HepG2 (cell line): ENCODE measurements around the gene PSMD2. TPM values are rescaled to one million over a fixed set of nuclear protein-coding genes. Genes with fewer than 3 reads are reported as not detected.
A peak's percentile ranks its signal among the peaks of the same experiment; 100 is the strongest.

ENCODE experiments used
- ATAC-seq: fragments of 200-7000 bp; cut with Tn5 transposase; 3 replicates; pipeline ENCODE4 v1.9.1; 2020; ENCODE audit warnings: mild to moderate bottlenecking, moderate library complexity
- BruUV-seq: library from RNA; stranded (reverse); fragments of 400-500 nt; replicated peaks from 2 replicates; lab custom pipeline; 2021; lab: Mats Ljungman, UMichigan
- CTCF ChIA-PET: fragments of 300-600 bp; formaldehyde crosslinking; extraction: SDS; loops from one replicate; lab custom pipeline; 2021; ENCODE audit warnings: low total read pairs, inconsistent platforms, low intra/inter-chr PET ratio; lab: Yijun Ruan, JAX
- POLR2A ChIA-PET: fragments of 350-600 bp; sonication (Branson Sonifier 250); formaldehyde crosslinking; loops from one replicate; lab custom pipeline; 2020; ENCODE audit warnings: antibody characterized with exemption, inconsistent platforms; lab: Yijun Ruan, JAX
- DNase-seq: peaks from one replicate; pipeline ENCODE4 v3.0.0-alpha.2; 2015; ENCODE audit warnings: low spot score
- FAIRE-seq: peaks from 3 replicates; lab custom pipeline; 2011; peaks lifted over from hg19 to GRCh38; lab: Jason Lieb, UNC
- H2AFZ ChIP-seq: one replicate; pipeline ENCODE4 v1.6.1; 2011; ENCODE audit warnings: low read length, inconsistent platforms
- H3K27ac ChIP-seq: fragments of 300-600 bp; 3 replicates; pipeline ENCODE4 v1.8.0; 2011; ENCODE audit warnings: mixed run types, mild to moderate bottlenecking, mixed read lengths, low read length, inconsistent platforms; ENCODE audit not compliant: insufficient read depth; ENCODE audit errors: extremely low read length
- H3K27me3 ChIP-seq, 2 experiments: fragments of 200-600 bp in 1 of 2; 2 replicates in 1 of 2; 3 replicates in 1 of 2; pipeline versions ENCODE4 v1.6.0 to v1.8.0; 2011; ENCODE audit warnings: low read length in 2 of 2, mild to moderate bottlenecking in 2 of 2, moderate library complexity in 2 of 2, inconsistent platforms in 1 of 2; ENCODE audit not compliant: insufficient read depth in 2 of 2, control insufficient read depth in 1 of 2
- H3K36me3 ChIP-seq, 2 experiments: fragments of 200-600 bp in 1 of 2; replicated peaks in 1 of 2; 2 replicates in 1 of 2; 3 replicates in 1 of 2; pipeline versions ENCODE4 v1.5.1 to v1.8.0; 2011; ENCODE audit warnings: low read length in 2 of 2, inconsistent platforms in 1 of 2; ENCODE audit not compliant: insufficient read depth in 2 of 2, control insufficient read depth in 1 of 2
- H3K4me1 ChIP-seq: 2 replicates; pipeline ENCODE4 v1.5.1; 2012; ENCODE audit warnings: low read length, inconsistent platforms; ENCODE audit not compliant: insufficient read depth
- H3K4me2 ChIP-seq: 2 replicates; pipeline ENCODE4 v1.6.0; 2011; ENCODE audit warnings: low read depth, low read length, inconsistent platforms
- H3K4me3 ChIP-seq, 3 experiments: fragments of 200-600 bp in 1 of 3; sonication (generic), shearing (Covaris generic) in 1 of 3; replicated peaks in 1 of 3; 2 replicates each; pipeline ENCODE4 v1.5.1; 2011 to 2016; ENCODE audit warnings: low read length in 3 of 3, inconsistent platforms in 2 of 3, low read depth in 2 of 3, mild to moderate bottlenecking in 2 of 3, control low read depth in 1 of 3, mixed read lengths in 1 of 3; ENCODE audit not compliant: insufficient read depth in 1 of 3
- H3K79me2 ChIP-seq: one replicate; pipeline ENCODE4 v1.6.1; 2011; ENCODE audit warnings: low read length, inconsistent platforms; ENCODE audit not compliant: insufficient read depth
- H3K9ac ChIP-seq: 2 replicates; pipeline ENCODE4 v1.6.0; 2011; ENCODE audit warnings: mild to moderate bottlenecking, low read depth, low read length, inconsistent platforms; ENCODE audit not compliant: insufficient read depth
- H3K9me3 ChIP-seq: 2 replicates; pipeline ENCODE4 v1.5.1; 2012; ENCODE audit warnings: mild to moderate bottlenecking, low read length
- H4K20me1 ChIP-seq: 2 replicates; pipeline ENCODE4 v1.6.0; 2011; ENCODE audit warnings: inconsistent platforms, mild to moderate bottlenecking, low read length, moderate library complexity; ENCODE audit not compliant: insufficient read depth
- ATAD3A ChIP-seq: sonication (generic); formaldehyde crosslinking; IDR thresholded peaks from 2 replicates; pipeline ENCODE4 v1.4.0; 2020; ENCODE audit warnings: missing genetic modification reagents
- CREB3 ChIP-seq: sonication (generic); formaldehyde crosslinking; IDR thresholded peaks from 2 replicates; pipeline ENCODE4 v1.5.0; 2020; ENCODE audit warnings: missing genetic modification reagents
- NBN ChIP-seq: fragments of 450-650 bp; conservative IDR thresholded peaks from 2 replicates; pipeline ENCODE4 v1.6.1; 2017
- ZNF331 ChIP-seq: sonication (generic); formaldehyde crosslinking; IDR thresholded peaks from 2 replicates; pipeline ENCODE4 v1.4.0; 2020; ENCODE audit warnings: missing genetic modification reagents
- ZNF709 ChIP-seq: sonication (generic); formaldehyde crosslinking; IDR thresholded peaks from 2 replicates; pipeline ENCODE4 v1.5.0; 2020; ENCODE audit warnings: mild to moderate bottlenecking, missing genetic modification reagents
- WGBS: methylation state at CpG from one replicate; pipeline ENCODE4 v1.1.6; 2017; ENCODE audit warnings: low lambda C conversion rate; 5-methylcytosine and 5-hydroxymethylcytosine counted together
- in situ Hi-C: cut with HindIII; loops from 2 replicates; pipeline ENCODE4 v1.10.0; 2017; ENCODE audit warnings: low pct_unique_long_range_greater_than_20kb; ENCODE audit not compliant: extremely low pct_ligation_motif_present
- intact Hi-C: fragments of 100-400 bp; cut with micrococcal nuclease; formaldehyde crosslinking; loops from one replicate; pipeline ENCODE4 v1.10.0; 2022; ENCODE audit not compliant: unreplicated experiment
- polyA plus RNA-seq, 8 experiments: library from polyadenylated mRNA; depleted of rRNA in 3 of 8; stranded (reverse) in 7 of 8; unstranded in 1 of 8; fragments of >200 nt; fragmentation: Illumina TruSeq in 4 of 8; extraction: Trizol in 4 of 8; gene quantifications; 2 replicates each; pipeline versions ENCODE4 v1.2.1 to v1.2.3, GENCODE V29; 2011 to 2016; ENCODE audit warnings: low read depth in 4 of 8, missing spikeins in 1 of 8, mixed read lengths in 1 of 8; ENCODE audit not compliant: insufficient read depth in 1 of 8
- total RNA-seq, 5 experiments: library from RNA; depleted of rRNA; stranded (reverse); fragments of >200 nt; fragmentation: Illumina TruSeq; extraction: Trizol; gene quantifications; 2 replicates each; pipeline ENCODE4 v1.2.3, GENCODE V29; 2016; ENCODE audit warnings: low read depth in 1 of 5

Gene PSMD2
- total and polyA plus RNA-seq, 2 of the 13 experiments (the other 11 are each of a cell fraction or from before 2014, with no cell fraction given): 125 to 200 TPM

- TF ChIP-seq ATAD3A (no peak), ZNF709 (no peak)
- no peaks in the 10 kb centered on the region for H3K36me3 ChIP-seq
- no peaks in the 10 kb centered on the region for H3K9me3 ChIP-seq
- intact Hi-C loops: no loop called here
- no peak overlapping the region for H3K9ac ChIP-seq
- in situ Hi-C loops: no loop called here
- H3K4me2 ChIP-seq: no peak overlapping the region
- peaks cover 9 to 55% of the 10 kb centered on the region in 2 experiments; a peak in 4 of 5 replicates for H3K27me3 ChIP-seq
- H2AFZ ChIP-seq: no peak overlapping the region
- no peaks in the 10 kb centered on the region for H3K79me2 ChIP-seq
- ChIA-PET CTCF (no interaction called here), POLR2A (no interaction called here)
- FAIRE-seq (no peak), DNase-seq (no peak), ATAC-seq (peak; percentile 43; the same call in 2 of the 3 replicates)
- H3K27ac ChIP-seq: no peak overlapping the region
- no TSS peak for BruUV-seq
- no peak overlapping the region for H3K4me3 ChIP-seq
- no CpG with 5 or more reads among the region's 6 CpGs for WGBS
- no peaks in the 10 kb centered on the region for H4K20me1 ChIP-seq
- no peaks in the 10 kb centered on the region for H3K4me1 ChIP-seq
Observed at GRCh38 chr3:184277366-184277765, 21.7 kb upstream of the PSMD2 start.

GRCh38 chr3:184282941-184283340 lies 16.1 kb upstream of the PSMD2 start:
- no peak overlapping the region for H3K4me3 ChIP-seq
- ATAC-seq (no peak), FAIRE-seq (no peak), DNase-seq (no peak)
- 0 out of 2 replicates have a peak, but pooled peaks cover 3% of the 10 kb centered on the region for H4K20me1 ChIP-seq
- H3K36me3 ChIP-seq: no peaks in the 10 kb centered on the region
- H3K27me3 ChIP-seq: peaks cover 3 to 50% of the 10 kb centered on the region in 2 experiments
- intact Hi-C loops (loop anchor here (10.0 kb wide), 1 partner anchor 58 kb away; the partner anchor contains the start of gene VWA5B2), in situ Hi-C loops (no loop called here)
- WGBS: 20% methylated on average over 4 of the region's 4 CpGs
- H3K4me2 ChIP-seq: no peak overlapping the region
- no peak overlapping the region for H3K27ac ChIP-seq
- no peak overlapping the region for H2AFZ ChIP-seq
- ChIA-PET POLR2A (no interaction called here), CTCF (no interaction called here)
- no peaks in the 10 kb centered on the region for H3K4me1 ChIP-seq
- H3K9ac ChIP-seq: no peak overlapping the region
- no peaks in the 10 kb centered on the region for H3K79me2 ChIP-seq
- H3K9me3 ChIP-seq: no peaks in the 10 kb centered on the region
- TF ChIP-seq ZNF331 (peak; percentile 98), CREB3 (CRISPR knock-in tag) (no peak), NBN (no peak)
- no TSS peak for BruUV-seq
